ENCODE data around the gene TFDP2.
A peak's percentile ranks its signal among the peaks of the same experiment; 100 is the strongest.

DNA sequence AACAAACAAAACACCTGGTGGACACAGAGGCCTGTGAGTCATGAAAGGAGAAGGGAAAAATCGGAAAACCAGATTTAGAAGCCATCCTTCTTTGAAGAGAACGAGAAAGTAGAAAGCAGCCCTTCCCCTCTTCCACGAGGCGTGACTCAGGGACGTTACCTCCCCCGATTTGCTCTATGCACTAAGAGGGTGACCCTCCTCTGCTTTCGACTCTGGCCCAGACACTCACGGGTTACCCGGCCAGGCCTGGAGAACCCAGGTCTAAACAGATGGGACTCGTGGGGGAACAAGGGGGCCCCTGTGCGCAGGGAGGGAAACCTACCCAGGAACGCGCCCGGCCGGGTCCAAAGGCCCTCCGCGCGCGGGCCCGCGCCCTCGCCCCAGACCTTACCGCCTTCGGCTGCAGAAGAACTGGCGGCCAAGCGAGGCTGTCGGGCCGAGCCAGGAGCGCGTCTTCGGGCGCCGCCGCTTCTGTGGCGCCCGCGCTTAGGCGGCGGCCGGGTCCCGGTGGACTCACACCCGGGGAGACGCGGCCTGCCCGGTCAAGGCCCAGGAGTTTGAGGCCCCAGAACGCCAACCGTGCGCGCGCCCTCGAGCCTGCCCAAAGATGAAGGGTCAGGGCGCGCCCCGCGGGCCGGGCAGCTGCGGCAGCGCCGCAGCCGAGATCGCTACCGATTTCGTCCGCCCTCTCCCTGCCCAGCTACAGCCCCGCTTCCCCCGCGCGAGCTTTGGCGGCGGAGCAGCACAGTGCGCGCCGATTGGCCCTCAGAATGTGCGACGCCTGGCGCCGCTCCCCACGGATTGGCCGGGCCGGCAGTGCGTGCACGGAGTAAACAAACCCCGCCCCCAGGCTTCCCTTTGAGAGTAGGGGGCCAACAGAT, at the start of gene TFDP2:
- TF ChIP-seq CREM (CRISPR knock-in tag; IDR thresholded peaks at IDR 0.05) (no peak), ELF4 (CRISPR knock-in tag; IDR thresholded peaks at IDR 0.05; ENCODE audit: low read depth) (no peak), NR3C1 (CRISPR knock-in tag; conservative IDR thresholded peaks at IDR 0.05; ENCODE audit: low read depth) (0 out of 2 replicates have a peak, but pooled peaks have one; percentile 51), FOXP1 (CRISPR knock-in tag; IDR thresholded peaks at IDR 0.05; ENCODE audit: borderline replicate concordance) (peak; percentile 40; the same call in 1 of the 2 replicates), ZBTB21 (CRISPR knock-in tag; IDR thresholded peaks at IDR 0.05; ENCODE audit: borderline replicate concordance) (0 out of 2 replicates have a peak, but pooled peaks have one; percentile 54), ETV6 (CRISPR knock-in tag; IDR thresholded peaks at IDR 0.05) (no peak)
- TF ChIP-seq, protein P1, sequence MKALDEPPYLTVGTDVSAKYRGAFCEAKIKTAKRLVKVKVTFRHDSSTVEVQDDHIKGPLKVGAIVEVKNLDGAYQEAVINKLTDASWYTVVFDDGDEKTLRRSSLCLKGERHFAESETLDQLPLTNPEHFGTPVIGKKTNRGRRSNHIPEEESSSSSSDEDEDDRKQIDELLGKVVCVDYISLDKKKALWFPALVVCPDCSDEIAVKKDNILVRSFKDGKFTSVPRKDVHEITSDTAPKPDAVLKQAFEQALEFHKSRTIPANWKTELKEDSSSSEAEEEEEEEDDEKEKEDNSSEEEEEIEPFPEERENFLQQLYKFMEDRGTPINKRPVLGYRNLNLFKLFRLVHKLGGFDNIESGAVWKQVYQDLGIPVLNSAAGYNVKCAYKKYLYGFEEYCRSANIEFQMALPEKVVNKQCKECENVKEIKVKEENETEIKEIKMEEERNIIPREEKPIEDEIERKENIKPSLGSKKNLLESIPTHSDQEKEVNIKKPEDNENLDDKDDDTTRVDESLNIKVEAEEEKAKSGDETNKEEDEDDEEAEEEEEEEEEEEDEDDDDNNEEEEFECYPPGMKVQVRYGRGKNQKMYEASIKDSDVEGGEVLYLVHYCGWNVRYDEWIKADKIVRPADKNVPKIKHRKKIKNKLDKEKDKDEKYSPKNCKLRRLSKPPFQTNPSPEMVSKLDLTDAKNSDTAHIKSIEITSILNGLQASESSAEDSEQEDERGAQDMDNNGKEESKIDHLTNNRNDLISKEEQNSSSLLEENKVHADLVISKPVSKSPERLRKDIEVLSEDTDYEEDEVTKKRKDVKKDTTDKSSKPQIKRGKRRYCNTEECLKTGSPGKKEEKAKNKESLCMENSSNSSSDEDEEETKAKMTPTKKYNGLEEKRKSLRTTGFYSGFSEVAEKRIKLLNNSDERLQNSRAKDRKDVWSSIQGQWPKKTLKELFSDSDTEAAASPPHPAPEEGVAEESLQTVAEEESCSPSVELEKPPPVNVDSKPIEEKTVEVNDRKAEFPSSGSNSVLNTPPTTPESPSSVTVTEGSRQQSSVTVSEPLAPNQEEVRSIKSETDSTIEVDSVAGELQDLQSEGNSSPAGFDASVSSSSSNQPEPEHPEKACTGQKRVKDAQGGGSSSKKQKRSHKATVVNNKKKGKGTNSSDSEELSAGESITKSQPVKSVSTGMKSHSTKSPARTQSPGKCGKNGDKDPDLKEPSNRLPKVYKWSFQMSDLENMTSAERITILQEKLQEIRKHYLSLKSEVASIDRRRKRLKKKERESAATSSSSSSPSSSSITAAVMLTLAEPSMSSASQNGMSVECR (CRISPR knock-in tag; IDR thresholded peaks at IDR 0.05; ENCODE audit: borderline replicate concordance) = peak; percentile 94
- TF ChIP-seq, protein P2, sequence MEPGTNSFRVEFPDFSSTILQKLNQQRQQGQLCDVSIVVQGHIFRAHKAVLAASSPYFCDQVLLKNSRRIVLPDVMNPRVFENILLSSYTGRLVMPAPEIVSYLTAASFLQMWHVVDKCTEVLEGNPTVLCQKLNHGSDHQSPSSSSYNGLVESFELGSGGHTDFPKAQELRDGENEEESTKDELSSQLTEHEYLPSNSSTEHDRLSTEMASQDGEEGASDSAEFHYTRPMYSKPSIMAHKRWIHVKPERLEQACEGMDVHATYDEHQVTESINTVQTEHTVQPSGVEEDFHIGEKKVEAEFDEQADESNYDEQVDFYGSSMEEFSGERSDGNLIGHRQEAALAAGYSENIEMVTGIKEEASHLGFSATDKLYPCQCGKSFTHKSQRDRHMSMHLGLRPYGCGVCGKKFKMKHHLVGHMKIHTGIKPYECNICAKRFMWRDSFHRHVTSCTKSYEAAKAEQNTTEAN (CRISPR knock-in tag; IDR thresholded peaks at IDR 0.05) = no peak
- TF ChIP-seq, protein P3, sequence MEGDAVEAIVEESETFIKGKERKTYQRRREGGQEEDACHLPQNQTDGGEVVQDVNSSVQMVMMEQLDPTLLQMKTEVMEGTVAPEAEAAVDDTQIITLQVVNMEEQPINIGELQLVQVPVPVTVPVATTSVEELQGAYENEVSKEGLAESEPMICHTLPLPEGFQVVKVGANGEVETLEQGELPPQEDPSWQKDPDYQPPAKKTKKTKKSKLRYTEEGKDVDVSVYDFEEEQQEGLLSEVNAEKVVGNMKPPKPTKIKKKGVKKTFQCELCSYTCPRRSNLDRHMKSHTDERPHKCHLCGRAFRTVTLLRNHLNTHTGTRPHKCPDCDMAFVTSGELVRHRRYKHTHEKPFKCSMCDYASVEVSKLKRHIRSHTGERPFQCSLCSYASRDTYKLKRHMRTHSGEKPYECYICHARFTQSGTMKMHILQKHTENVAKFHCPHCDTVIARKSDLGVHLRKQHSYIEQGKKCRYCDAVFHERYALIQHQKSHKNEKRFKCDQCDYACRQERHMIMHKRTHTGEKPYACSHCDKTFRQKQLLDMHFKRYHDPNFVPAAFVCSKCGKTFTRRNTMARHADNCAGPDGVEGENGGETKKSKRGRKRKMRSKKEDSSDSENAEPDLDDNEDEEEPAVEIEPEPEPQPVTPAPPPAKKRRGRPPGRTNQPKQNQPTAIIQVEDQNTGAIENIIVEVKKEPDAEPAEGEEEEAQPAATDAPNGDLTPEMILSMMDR (IDR thresholded peaks at IDR 0.05) = no peak

All from WTC11 (cell line).